HepG2 (cell line): ENCODE results near the gene FGF14. TPM values are rescaled to one million over a fixed set of nuclear protein-coding genes. Genes with fewer than 3 reads are reported as not detected.

Experiments
- ATAC-seq: fragments of 200-7000 bp; cut with Tn5 transposase; 3 replicates; pipeline ENCODE4 v1.9.1; 2020; ENCODE audit warnings: mild to moderate bottlenecking, moderate library complexity
- BruUV-seq: library from RNA; stranded (reverse); fragments of 400-500 nt; replicated peaks from 2 replicates; lab custom pipeline; 2021; lab: Mats Ljungman, UMichigan
- CTCF ChIA-PET: fragments of 300-600 bp; formaldehyde crosslinking; extraction: SDS; loops from one replicate; lab custom pipeline; 2021; ENCODE audit warnings: low total read pairs, inconsistent platforms, low intra/inter-chr PET ratio; lab: Yijun Ruan, JAX
- POLR2A ChIA-PET: fragments of 350-600 bp; sonication (Branson Sonifier 250); formaldehyde crosslinking; loops from one replicate; lab custom pipeline; 2020; ENCODE audit warnings: antibody characterized with exemption, inconsistent platforms; lab: Yijun Ruan, JAX
- DNase-seq: peaks from one replicate; pipeline ENCODE4 v3.0.0-alpha.2; 2015; ENCODE audit warnings: low spot score
- FAIRE-seq: peaks from 3 replicates; lab custom pipeline; 2011; peaks lifted over from hg19 to GRCh38; lab: Jason Lieb, UNC
- H2AFZ ChIP-seq: one replicate; pipeline ENCODE4 v1.6.1; 2011; ENCODE audit warnings: low read length, inconsistent platforms
- H3K27ac ChIP-seq: fragments of 300-600 bp; 3 replicates; pipeline ENCODE4 v1.8.0; 2011; ENCODE audit warnings: mixed run types, mild to moderate bottlenecking, mixed read lengths, low read length, inconsistent platforms; ENCODE audit not compliant: insufficient read depth; ENCODE audit errors: extremely low read length
- H3K27me3 ChIP-seq, 2 experiments: fragments of 200-600 bp in 1 of 2; 2 replicates in 1 of 2; 3 replicates in 1 of 2; pipeline versions ENCODE4 v1.6.0 to v1.8.0; 2011; ENCODE audit warnings: low read length in 2 of 2, mild to moderate bottlenecking in 2 of 2, moderate library complexity in 2 of 2, inconsistent platforms in 1 of 2; ENCODE audit not compliant: insufficient read depth in 2 of 2, control insufficient read depth in 1 of 2
- H3K36me3 ChIP-seq, 2 experiments: fragments of 200-600 bp in 1 of 2; replicated peaks in 1 of 2; 2 replicates in 1 of 2; 3 replicates in 1 of 2; pipeline versions ENCODE4 v1.5.1 to v1.8.0; 2011; ENCODE audit warnings: low read length in 2 of 2, inconsistent platforms in 1 of 2; ENCODE audit not compliant: insufficient read depth in 2 of 2, control insufficient read depth in 1 of 2
- H3K4me1 ChIP-seq: 2 replicates; pipeline ENCODE4 v1.5.1; 2012; ENCODE audit warnings: low read length, inconsistent platforms; ENCODE audit not compliant: insufficient read depth
- H3K4me2 ChIP-seq: 2 replicates; pipeline ENCODE4 v1.6.0; 2011; ENCODE audit warnings: low read depth, low read length, inconsistent platforms
- H3K4me3 ChIP-seq, 3 experiments: fragments of 200-600 bp in 1 of 3; sonication (generic), shearing (Covaris generic) in 1 of 3; replicated peaks in 1 of 3; 2 replicates each; pipeline ENCODE4 v1.5.1; 2011 to 2016; ENCODE audit warnings: low read length in 3 of 3, inconsistent platforms in 2 of 3, low read depth in 2 of 3, mild to moderate bottlenecking in 2 of 3, control low read depth in 1 of 3, mixed read lengths in 1 of 3; ENCODE audit not compliant: insufficient read depth in 1 of 3
- H3K79me2 ChIP-seq: one replicate; pipeline ENCODE4 v1.6.1; 2011; ENCODE audit warnings: low read length, inconsistent platforms; ENCODE audit not compliant: insufficient read depth
- H3K9ac ChIP-seq: 2 replicates; pipeline ENCODE4 v1.6.0; 2011; ENCODE audit warnings: mild to moderate bottlenecking, low read depth, low read length, inconsistent platforms; ENCODE audit not compliant: insufficient read depth
- H3K9me3 ChIP-seq: 2 replicates; pipeline ENCODE4 v1.5.1; 2012; ENCODE audit warnings: mild to moderate bottlenecking, low read length
- H4K20me1 ChIP-seq: 2 replicates; pipeline ENCODE4 v1.6.0; 2011; ENCODE audit warnings: inconsistent platforms, mild to moderate bottlenecking, low read length, moderate library complexity; ENCODE audit not compliant: insufficient read depth
- BHLHE40 ChIP-seq: IDR thresholded peaks from 2 replicates; pipeline ENCODE4 v1.6.1; 2011; ENCODE audit warnings: low read length, improper control_type of control experiment
- CEBPB ChIP-seq: IDR thresholded peaks from 2 replicates; pipeline ENCODE4 v1.6.1; 2011; ENCODE audit warnings: low read depth, low read length, improper control_type of control experiment, borderline replicate concordance
- CHD2 ChIP-seq: IDR thresholded peaks from 2 replicates; pipeline ENCODE4 v1.6.1; 2011; ENCODE audit warnings: low read depth, low read length, improper control_type of control experiment
- CHD4 ChIP-seq: fragments of 200-600 bp; sonication (generic); IDR thresholded peaks from 2 replicates; pipeline ENCODE4 v1.7.0; 2017; ENCODE audit warnings: mild to moderate bottlenecking, low read length, borderline replicate concordance
- FOSL2 ChIP-seq: sonication (generic); formaldehyde crosslinking; IDR thresholded peaks from 2 replicates; pipeline ENCODE4 v1.4.0; 2020; ENCODE audit warnings: missing genetic modification reagents
- FOXA3 ChIP-seq: IDR thresholded peaks from 2 replicates; pipeline ENCODE4 v1.6.1; 2016; ENCODE audit warnings: missing genetic modification reagents, missing compliant biosample characterization
- GABPB1 ChIP-seq: IDR thresholded peaks from 2 replicates; pipeline ENCODE4 v1.6.1; 2016; ENCODE audit warnings: mild to moderate bottlenecking, missing genetic modification reagents, moderate library complexity, missing compliant biosample characterization
- GATAD2A ChIP-seq: IDR thresholded peaks from 2 replicates; pipeline ENCODE4 v1.6.1; 2016
- MEIS2 ChIP-seq: sonication (generic); formaldehyde crosslinking; IDR thresholded peaks from 2 replicates; pipeline ENCODE4 v1.9.0; 2021; ENCODE audit warnings: mild to moderate bottlenecking, missing genetic modification reagents
- SIN3A ChIP-seq: IDR thresholded peaks from 2 replicates; pipeline ENCODE4 v1.6.1; 2011; ENCODE audit warnings: low read depth, mild to moderate bottlenecking, control low read depth, low read length, borderline replicate concordance
- SMAD3 ChIP-seq: sonication (generic); formaldehyde crosslinking; IDR thresholded peaks from 2 replicates; pipeline ENCODE4 v1.4.0; 2020; ENCODE audit warnings: missing genetic modification reagents
- U2AF1 ChIP-seq: fragments of 200-400 bp; formaldehyde crosslinking; optimal IDR thresholded peaks from 2 replicates; pipeline ENCODE3; 2017; ENCODE audit warnings: mild to moderate bottlenecking, low read depth, low read length
- ZFP62 ChIP-seq: sonication (generic); formaldehyde crosslinking; IDR thresholded peaks from 2 replicates; pipeline ENCODE4 v1.4.0; 2020; ENCODE audit warnings: missing genetic modification reagents
- ZNF30 ChIP-seq: sonication (generic); formaldehyde crosslinking; IDR thresholded peaks from 2 replicates; pipeline ENCODE4 v1.5.0; 2020; ENCODE audit warnings: mild to moderate bottlenecking, missing genetic modification reagents
- ZNF547 ChIP-seq: sonication (generic); formaldehyde crosslinking; IDR thresholded peaks from 2 replicates; pipeline ENCODE4 v1.5.1; 2020; ENCODE audit warnings: mild to moderate bottlenecking, missing genetic modification reagents
- ZNF720 ChIP-seq: sonication (generic); formaldehyde crosslinking; IDR thresholded peaks from 2 replicates; pipeline ENCODE4 v1.4.0; 2020; ENCODE audit warnings: missing genetic modification reagents
- ZNF839 ChIP-seq: sonication (generic); formaldehyde crosslinking; IDR thresholded peaks from 2 replicates; pipeline ENCODE4 v1.4.0; 2020; ENCODE audit warnings: missing genetic modification reagents, mild to moderate bottlenecking, borderline replicate concordance
- WGBS: methylation state at CpG from one replicate; pipeline ENCODE4 v1.1.6; 2017; ENCODE audit warnings: low lambda C conversion rate; 5-methylcytosine and 5-hydroxymethylcytosine counted together
- in situ Hi-C: cut with HindIII; loops from 2 replicates; pipeline ENCODE4 v1.10.0; 2017; ENCODE audit warnings: low pct_unique_long_range_greater_than_20kb; ENCODE audit not compliant: extremely low pct_ligation_motif_present
- intact Hi-C: fragments of 100-400 bp; cut with micrococcal nuclease; formaldehyde crosslinking; loops from one replicate; pipeline ENCODE4 v1.10.0; 2022; ENCODE audit not compliant: unreplicated experiment
- polyA plus RNA-seq, 8 experiments: library from polyadenylated mRNA; depleted of rRNA in 3 of 8; stranded (reverse) in 7 of 8; unstranded in 1 of 8; fragments of >200 nt; fragmentation: Illumina TruSeq in 4 of 8; extraction: Trizol in 4 of 8; gene quantifications; 2 replicates each; pipeline versions ENCODE4 v1.2.1 to v1.2.3, GENCODE V29; 2011 to 2016; ENCODE audit warnings: low read depth in 4 of 8, missing spikeins in 1 of 8, mixed read lengths in 1 of 8; ENCODE audit not compliant: insufficient read depth in 1 of 8
- total RNA-seq, 5 experiments: library from RNA; depleted of rRNA; stranded (reverse); fragments of >200 nt; fragmentation: Illumina TruSeq; extraction: Trizol; gene quantifications; 2 replicates each; pipeline ENCODE4 v1.2.3, GENCODE V29; 2016; ENCODE audit warnings: low read depth in 1 of 5
- TF ChIP-seq, protein P1 (sequence below): sonication (generic); formaldehyde crosslinking; IDR thresholded peaks from 2 replicates; pipeline ENCODE4 v1.5.0; 2020; ENCODE audit warnings: missing genetic modification reagents
- TF ChIP-seq, protein P2 (sequence below): IDR thresholded peaks from 2 replicates; pipeline ENCODE4 v1.6.1; 2012; ENCODE audit warnings: inconsistent platforms

The FGF14 gene
- total and polyA plus RNA-seq, 2 of the 13 experiments (the other 11 are each of a cell fraction or from before 2014, with no cell fraction given), result not detected

DNA sequence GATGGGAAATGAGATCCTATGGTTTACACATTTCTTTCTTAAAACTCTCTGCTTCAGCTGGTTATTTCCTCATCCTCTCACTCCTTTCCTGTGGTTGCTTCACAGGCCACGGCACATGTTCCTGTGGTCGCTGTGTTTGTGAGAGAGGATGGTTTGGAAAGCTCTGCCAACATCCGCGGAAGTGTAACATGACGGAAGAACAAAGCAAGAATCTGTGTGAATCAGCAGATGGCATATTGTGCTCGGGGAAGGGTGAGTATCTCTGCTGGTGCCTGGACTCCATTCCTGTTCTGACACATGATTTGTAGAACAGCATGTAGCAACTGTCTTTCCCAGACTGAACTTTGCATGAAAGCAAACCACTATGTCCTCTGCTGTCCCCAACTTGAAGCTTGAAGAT lies 695.2 kb downstream of the FGF14 start:
- no peaks in the 10 kb centered on the region for H3K9me3 ChIP-seq
- intact Hi-C loops (no loop called here), in situ Hi-C loops (no loop called here)
- no peaks in the 10 kb centered on the region for H4K20me1 ChIP-seq
- no TSS peak for BruUV-seq
- no peak for ATAC-seq
- CTCF ChIA-PET, result no interaction called here
- POLR2A ChIA-PET, result no interaction called here
- H3K4me3 ChIP-seq, result no peak overlapping the region
- peaks cover 11% of the 10 kb centered on the region for H3K4me1 ChIP-seq
- H3K79me2 ChIP-seq, result no peaks in the 10 kb centered on the region
- no peak for FAIRE-seq
- H3K27me3 ChIP-seq, result no peaks in the 10 kb centered on the region
- no peak overlapping the region for H3K4me2 ChIP-seq
- H3K36me3 ChIP-seq, result no peaks in the 10 kb centered on the region
- H3K27ac ChIP-seq, result no peak overlapping the region
- H3K9ac ChIP-seq, result no peak overlapping the region
- WGBS, result 5% methylated on average over 6 of the region's 6 CpGs
- peak; percentile 71 for TF ChIP-seq FOSL2
- TF ChIP-seq, protein P1, sequence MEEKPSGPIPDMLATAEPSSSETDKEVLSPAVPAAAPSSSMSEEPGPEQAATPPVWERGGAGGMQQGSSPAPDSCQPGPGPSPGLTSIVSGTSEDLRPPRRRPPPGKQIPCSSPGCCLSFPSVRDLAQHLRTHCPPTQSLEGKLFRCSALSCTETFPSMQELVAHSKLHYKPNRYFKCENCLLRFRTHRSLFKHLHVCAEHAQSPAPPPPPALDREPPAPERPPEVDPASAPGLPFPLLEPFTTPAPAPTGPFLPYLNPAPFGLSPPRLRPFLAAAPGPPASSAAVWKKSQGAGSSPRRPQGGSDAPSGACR (CRISPR knock-in tag), result no peak
- TF ChIP-seq FOXA3 (CRISPR knock-in tag), result peak; percentile 23; the same call in 1 of the 2 replicates
- peak; percentile 22; the same call in 1 of the 2 replicates for TF ChIP-seq GABPB1 (CRISPR knock-in tag)
- TF ChIP-seq U2AF1, result no peak
- 0 out of 2 replicates have a peak, but pooled peaks have one; percentile 22 for TF ChIP-seq GATAD2A (CRISPR knock-in tag)
- peak; percentile 65; the same call in 1 of the 2 replicates for TF ChIP-seq CEBPB
- TF ChIP-seq, protein P2, sequence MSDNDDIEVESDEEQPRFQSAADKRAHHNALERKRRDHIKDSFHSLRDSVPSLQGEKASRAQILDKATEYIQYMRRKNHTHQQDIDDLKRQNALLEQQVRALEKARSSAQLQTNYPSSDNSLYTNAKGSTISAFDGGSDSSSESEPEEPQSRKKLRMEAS, result peak; percentile 18; the same call in 1 of the 2 replicates
- TF ChIP-seq BHLHE40, result peak; percentile 75
- DNase-seq, result peak; percentile 4
- no peak overlapping the region for H2AFZ ChIP-seq

DNA sequence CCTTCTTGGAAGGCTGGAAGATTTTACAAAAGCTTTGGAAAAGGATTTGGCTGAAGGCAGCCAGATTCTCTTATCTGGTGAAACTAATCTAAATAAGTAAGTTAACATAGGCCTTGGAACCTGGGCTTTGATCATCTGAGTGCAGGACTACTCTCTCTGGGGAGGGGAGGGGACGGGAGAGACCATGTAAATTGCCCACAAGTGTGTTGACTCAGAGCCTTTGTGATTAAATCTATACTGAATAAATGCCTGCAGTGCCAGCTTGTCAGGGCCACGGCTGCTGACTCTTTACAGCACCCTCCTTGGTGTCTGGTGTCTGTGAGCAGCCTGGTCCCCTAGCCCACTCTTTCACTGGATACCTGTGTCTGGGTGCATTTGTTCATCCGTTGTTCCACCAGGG lies 698.0 kb downstream of the FGF14 start:
- H3K4me3 ChIP-seq, result no peak overlapping the region
- H3K27me3 ChIP-seq, result no peaks in the 10 kb centered on the region
- CTCF ChIA-PET, result no interaction called here
- H3K27ac ChIP-seq, result no peak overlapping the region
- DNase-seq, result no peak
- BruUV-seq, result no TSS peak
- ATAC-seq, result no peak
- no peak overlapping the region for H2AFZ ChIP-seq
- H3K9ac ChIP-seq, result no peak overlapping the region
- WGBS, result 2% methylated on average over 3 of the region's 3 CpGs
- H3K79me2 ChIP-seq, result no peaks in the 10 kb centered on the region
- no peaks in the 10 kb centered on the region for H3K36me3 ChIP-seq
- in situ Hi-C loops (no loop called here), intact Hi-C loops (no loop called here)
- H4K20me1 ChIP-seq, result no peaks in the 10 kb centered on the region
- H3K9me3 ChIP-seq, result no peaks in the 10 kb centered on the region
- H3K4me1 ChIP-seq, result no peaks in the 10 kb centered on the region
- no peak for FAIRE-seq
- POLR2A ChIA-PET, result no interaction called here
- no peak overlapping the region for H3K4me2 ChIP-seq
- no peak for TF ChIP-seq ZNF30 (CRISPR knock-in tag)
- TF ChIP-seq FOXA3 (CRISPR knock-in tag), result no peak
- TF ChIP-seq MEIS2, result no peak
- TF ChIP-seq SIN3A, result no peak
- TF ChIP-seq CHD4, result no peak
- TF ChIP-seq ZNF547 (CRISPR knock-in tag), result no peak
- no peak for TF ChIP-seq SMAD3 (CRISPR knock-in tag)
- no peak for TF ChIP-seq ZNF839
- TF ChIP-seq ZNF720, result no peak
- no peak for TF ChIP-seq ZFP62 (CRISPR knock-in tag)
- no peak for TF ChIP-seq CHD2
